Stimulated activated CD4-positive, alpha-beta T cell treated with anti-CD3 and anti-CD28 coated beads, Interleukin-2, amount 100 ng/mL, for 24 hours (primary cell): ENCODE measurements around the gene KCNT1.

Source experiments
- DNase-seq, 2 donors: peaks; one replicate each; pipeline ENCODE4 v3.0.0-alpha.2; 2020

Gene KCNT1

DNA sequence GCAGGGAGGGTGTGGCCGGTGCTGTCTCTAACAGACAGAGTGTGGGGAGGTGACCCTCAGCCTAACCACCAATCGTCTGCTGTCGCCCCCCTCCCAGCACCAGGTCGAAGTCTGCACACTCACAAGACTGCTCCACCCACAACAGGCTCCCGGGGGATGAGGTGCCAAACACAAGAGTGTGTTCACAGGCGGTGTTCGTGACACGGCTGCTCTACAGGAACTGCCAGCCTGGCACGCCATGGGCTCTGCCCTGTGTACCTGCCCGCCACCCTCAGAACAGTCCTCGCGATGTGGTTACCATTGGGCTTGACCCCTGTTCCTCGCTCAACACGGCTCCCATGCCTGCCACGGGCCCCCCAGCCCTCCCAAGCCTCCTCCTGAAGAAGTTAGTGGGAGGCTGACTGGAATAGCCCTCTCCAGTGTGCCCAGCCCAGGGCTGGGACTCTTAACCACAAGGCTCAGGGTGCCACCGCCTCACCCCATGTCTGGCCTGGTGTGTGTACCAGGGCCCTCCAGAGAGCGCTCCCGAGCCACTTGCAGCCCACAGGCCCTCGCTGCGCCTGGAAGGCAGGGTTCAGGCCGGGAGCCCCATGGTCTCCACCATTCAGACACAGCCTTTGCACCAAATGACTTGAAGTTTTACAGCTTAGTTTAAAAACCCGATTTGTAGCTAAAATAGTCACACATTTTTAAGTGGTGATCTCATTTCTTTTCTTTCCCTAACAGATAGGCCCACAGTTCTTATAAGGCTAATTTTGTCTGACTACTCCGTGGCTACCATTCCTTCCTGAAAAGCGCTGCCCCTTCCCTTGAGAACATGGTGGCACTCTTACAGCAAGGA, 102.8 kb downstream of the KCNT1 start:
- no peak for DNase-seq

DNA sequence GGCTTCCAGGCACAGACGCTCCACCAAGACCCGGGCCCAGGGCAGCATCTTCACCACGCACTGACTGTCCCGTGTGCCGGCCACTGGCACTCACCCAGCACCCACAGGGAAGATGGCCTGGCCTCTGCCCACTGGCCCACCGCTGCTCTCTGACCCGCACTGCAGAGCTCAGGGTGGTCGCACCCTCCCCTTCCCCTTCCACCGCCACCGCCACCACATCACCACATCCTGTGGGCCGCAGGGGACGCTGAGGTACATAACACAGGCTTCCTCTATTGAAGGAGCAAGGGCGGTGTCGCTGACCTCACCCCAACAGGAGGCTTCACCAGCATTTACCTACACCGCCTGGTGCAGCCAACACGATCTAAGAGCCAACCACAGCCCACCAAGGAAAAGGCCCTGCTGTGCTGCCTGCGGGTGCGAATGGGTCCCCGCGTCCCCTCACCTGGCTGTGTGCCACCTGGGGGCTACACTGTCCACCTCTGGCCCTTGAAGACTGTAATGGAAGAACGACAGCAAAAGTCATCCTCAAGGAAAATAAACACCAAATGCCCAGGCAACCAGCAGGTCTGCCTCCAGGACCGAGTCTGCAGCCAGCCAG, 103.5 kb downstream of the KCNT1 start:
- no peak for DNase-seq

DNA sequence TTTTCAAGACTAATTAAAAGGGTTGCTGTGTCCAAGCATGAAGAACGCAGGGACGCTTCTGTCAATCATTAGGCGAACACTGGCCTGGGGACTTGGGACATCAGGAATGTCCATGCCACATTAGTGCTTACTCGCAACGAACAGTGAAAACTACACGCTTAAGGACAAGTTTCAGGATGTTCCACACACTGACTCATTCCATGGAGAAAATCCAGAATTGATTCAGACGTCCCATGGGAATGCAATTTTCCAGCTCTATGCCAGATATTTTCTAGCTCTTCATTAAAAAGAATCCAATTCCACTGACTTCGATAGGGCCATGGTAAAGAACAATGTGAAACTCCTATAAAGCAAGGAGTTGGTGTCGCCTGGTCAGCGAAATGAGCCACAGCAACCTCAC, 107.2 kb downstream of the KCNT1 start:
- DNase-seq = no peak

DNA sequence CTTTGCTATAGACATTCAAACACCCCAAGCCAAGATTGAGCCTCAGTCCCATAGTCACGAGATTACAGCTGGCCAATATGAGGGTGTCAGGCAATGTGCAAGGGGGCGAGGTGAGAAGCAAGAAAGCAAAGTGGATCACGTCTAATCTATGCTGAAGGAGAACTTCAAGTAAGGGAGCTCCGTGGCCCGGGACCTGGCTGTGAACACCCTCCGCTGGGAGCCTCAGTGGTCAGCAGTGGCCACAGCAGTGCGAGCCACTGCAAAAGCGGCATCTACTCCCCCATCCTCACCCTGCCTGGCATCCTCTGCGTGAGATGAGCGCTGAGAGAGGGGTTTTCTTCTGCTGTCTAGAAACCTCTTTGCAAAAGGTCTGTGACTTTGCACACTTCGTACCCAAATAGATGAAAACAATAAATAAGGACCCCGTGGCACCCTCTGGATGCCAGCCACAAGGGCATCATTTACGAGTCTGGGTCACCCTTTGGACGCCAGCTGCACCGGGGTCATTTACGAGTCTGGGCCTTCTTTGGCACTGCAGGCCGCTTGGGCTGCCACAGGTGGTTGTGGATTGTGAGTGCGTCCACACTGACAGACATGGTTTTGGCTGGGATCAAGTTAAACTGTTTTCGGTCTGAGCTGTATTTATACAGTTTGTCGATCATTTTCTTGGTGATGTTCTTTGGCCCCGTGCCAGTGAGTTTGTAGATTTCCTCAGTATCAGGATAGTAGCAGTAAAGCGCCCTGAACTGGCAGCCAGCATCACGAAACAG, 109.0 kb downstream of the KCNT1 start:
- no peak for DNase-seq

DNA sequence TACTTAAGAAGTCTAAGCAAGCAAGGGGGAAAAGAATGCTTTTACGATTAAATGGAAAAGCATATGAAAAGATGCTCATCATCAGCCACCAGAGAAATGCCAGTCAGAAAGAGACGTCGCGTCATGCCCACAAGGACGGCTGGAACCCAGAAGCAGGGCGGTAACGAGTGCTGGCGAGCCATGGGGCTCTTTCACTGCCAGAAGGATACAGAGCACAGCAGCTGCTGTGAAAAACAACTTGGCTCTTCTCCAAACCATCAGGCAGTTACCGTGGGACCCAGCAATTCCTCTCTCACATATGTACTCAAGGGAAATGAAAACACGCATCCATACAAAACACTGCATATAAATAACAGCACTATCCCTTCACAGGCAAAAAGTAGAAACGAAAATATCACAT, 109.8 kb downstream of the KCNT1 start:
- no peak for DNase-seq

DNA sequence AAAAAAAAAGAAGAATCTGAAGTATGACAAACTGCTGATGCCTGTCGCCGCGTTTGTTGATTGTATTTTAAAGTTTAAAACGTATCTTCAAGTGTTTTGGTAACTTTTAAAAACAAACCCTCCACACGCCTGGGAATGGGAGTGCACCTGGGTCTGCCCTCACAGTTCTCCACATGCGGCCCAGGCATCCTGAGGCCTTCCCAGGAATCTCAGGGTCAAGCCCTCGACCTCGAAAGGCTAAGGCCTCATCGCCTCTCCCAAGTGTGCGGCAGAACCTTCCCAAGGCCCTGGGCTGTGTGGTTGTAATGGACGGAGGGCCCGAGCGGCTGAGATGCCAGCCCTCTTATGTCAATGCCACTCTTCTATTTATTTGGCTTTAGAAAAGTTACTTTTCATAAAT, 111.0 kb downstream of the KCNT1 start:
- DNase-seq = no peak

DNA sequence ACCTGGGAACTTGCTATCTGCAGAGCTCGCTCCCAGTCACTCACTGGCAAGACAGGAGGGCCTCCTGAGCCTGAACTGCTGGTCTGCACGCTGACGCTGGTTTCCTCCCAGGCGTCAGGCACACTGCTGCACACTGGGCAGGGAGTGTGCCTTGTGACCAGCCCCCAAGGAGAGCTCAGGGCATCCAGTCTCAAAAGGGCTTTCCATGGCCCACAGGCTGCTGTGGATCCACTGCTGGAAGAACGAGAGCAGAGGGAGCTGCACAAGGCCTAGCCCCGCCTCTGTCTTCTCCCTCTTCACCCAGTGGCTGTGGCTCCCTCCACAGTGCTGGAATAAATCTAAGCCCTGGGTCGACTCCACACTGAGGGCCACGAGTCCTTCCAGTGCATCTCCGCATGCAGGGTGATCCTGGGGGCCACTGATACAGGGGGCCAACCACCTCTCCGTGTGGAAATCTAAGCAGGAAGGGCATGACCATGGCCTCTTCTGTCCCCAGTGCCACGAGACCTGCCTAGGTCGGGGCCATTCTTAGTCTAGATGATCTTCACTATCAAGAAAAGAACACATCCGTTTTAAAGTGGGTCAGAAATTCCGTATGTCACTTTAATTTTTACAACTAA, 111.8 kb downstream of the KCNT1 start:
- no peak for DNase-seq

DNA sequence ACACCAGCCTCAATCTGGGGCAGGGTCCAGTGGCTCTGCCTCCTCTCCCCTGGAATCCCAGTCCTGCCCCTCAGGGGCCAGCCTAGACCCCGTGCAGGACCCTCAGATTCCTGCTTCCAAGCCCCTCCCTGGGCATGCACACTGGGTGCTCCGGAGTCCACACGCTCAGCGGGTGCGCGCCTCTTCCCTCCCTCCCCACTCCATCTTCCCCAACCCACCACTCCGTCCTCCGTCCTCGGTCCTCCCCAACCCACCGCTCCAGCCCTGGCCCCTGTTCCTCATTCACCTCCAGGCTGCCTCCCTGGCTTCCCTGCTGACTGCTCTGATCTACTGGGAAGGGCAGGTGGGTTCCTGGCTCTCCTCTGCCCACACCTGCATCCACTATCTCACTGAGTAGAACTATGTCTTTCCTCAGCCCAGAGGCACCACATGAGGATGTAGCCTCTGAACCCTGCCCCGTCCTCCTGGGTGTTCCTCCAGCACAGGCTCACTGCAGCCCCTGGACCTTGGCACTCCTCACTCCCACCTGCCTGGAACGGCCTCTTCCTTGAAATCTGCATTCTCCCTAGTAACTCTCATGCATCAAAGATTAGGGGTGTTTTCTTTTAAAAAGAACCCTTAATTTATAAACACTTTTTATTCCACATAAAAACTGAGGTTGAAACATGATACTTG, 112.6 kb downstream of the KCNT1 start:
- no peak for DNase-seq

DNA sequence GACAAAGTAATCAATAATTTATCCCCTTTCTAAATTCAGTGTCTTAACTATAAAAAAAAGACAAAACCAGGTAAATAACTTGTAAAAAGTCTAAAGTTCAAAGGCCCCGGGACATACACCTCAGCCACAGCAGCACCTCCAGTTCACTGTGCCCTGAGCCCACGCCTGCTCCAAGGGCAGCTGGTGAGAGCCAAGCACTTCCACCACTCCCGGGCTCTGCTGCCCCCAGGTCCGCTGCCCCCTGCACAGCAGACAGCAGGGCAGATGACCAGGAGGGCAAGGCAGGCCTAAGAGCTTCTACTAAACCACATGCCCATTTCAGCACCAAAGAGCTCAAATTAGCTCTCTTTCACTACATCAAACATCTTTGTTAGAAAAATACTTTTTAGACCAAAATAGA, 113.4 kb downstream of the KCNT1 start:
- no peak for DNase-seq

DNA sequence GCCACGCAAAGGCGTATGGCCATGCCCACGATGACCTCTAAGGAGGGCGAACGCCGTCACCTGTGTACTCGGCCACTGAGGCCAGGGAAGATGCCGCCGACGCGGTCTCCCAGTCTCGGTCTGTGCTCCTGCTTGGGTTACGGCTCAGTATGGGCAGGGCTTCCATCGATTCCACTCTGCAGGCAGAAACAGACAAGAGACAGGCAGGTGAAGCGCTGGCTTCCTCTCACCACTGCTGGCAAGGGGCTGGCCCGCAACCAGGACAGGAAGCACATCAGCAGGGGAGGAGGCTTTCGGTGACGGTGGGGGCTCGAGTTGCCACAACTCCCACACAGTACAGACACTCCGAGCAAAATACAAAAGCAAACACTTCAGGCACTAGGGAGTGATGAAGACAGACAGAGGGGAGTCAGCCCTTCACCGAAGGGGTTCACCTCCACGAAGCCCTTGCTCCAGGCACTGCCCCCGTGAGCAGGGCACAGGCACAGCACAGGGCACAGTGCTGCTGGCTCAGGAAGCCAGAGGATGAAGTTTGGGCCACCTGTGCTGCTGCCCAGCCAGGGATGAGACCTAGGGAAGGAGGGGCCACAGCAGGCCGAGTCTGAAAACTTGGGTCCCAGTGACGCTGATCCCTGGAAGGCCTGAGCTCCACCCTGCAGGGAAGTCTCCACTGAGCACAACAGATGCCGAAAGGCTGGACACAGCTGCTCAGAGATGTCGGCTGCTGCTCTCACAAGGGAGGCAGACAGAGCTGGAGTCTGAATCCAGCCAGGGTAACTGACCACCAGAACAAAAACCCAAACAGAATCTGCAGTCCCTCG, 114.1 kb downstream of the KCNT1 start:
- no peak for DNase-seq

DNA sequence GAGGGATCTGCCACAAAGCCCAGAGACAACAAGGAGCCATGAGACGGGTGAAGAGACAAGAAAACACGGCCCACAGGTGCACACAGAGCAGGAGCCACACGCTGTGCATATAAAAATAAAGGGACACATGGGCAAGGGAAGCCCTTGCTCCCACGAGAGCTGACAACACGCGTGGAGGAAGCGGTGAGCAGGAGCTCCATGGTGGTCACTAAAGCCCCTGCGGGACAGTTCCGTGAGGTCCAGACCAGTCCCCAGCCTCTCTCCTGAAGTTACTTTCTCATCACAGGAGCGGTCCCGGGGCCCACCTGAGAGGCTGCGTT, 114.6 kb downstream of the KCNT1 start:
- no peak for DNase-seq

DNA sequence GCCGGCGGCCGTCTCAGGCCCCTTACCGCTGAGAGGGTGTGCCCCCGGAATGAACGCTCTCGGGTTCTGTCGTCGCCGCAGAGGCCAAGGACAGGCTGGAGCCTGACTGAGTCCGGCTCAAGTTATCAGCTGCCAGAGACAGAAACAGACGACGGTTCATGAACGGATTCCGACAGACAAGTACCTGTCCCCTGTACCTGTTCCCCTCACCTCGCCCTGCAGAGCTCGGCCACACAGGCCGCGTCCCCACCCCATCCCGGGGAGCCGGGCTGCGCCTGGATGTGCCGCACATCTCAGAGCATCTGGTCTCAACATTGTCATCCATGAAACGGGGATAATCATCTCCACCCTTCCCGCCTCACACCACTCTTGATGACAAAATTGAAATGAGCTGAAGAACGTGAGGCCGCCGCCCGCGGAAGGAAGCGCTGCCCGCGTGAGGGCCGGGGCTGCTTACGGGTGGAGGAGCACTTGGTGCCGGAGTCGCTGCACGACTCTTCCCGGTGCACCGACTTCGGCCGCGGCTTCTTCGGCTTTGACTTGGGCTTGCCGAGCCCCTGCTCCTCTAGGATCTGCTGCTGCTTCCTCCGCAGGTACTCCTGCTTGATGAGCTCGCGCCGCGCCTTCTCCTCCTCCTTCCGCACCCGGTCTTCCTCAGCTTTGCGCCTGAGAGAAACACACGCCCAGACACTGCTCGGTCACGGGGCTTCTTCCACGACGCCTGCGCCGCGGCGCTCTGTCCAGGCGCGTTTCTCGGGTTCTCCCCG, 116.1 kb downstream of the KCNT1 start:
- DNase-seq = no peak

DNA sequence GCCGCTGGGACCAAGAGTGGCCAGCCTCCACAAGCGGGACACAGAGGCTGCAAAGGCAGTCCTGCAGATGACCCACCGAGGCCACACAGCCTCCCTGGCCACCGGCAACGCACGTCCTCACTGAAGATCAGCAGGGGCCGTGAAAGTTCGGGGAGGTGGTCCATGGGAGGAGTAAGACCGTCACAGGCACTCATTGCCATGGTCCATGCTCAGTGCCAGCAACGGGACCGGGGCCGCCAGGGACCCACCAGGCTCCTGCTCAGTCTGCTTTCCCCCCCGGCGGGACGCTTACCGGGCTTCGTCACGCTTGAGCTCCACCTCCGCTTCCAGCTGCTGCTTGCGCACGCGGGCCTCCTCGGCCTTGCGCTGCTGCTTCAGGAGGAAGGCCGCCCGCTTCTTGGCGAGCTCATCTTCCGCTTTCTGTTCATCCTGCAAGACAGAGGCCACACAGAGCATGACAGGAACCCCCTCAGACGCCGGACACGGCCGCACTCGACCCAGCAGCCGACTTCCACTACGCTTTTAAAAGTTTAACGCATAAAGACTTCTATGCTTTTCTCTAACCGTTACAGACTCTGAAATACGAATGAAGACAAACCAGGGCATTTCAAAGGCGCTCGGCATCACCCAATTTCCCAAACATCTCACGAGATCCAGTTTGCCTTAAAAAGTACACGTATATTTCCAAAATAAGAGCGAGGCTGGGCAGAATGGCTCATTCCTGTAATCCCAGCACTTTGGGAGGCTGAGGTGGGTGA, 116.9 kb downstream of the KCNT1 start:
- no peak for DNase-seq

DNA sequence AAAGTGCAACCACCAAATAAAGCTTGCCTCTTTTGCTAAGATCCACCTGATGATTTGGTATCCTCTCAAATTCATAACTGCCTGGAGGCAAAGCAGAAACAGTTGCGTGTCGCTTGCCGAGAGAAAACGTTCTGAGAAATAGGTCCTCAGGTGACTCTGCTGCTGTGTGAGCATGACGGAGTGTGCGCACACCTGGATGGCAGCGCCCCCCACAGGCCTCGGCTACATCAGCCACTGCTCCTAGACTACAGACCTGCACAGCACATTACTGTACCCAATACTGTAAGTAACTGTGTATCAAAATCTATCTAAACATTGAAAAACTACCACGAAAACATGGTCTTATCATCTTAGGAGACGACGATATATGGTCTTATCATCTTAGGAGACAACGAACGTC, 117.9 kb downstream of the KCNT1 start:
- DNase-seq = no peak

DNA sequence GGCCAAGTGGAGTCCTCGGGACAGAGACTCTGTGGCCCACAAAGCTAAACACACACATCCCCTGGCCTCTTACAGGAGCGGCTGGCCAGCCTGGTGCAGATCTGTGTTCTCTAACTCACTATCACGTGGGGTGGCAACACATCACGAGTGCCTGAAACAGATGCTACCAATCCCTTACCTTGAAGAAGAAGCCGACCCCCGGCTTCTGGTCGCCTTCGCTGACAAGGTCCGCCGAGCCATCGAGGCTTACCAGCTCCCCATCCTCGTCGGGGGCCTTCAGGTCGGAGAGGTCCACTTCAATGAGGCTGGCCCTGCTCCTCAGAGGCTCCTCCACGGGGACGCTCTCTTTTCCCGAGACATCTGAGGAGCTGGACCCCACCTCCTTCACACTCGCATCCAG, 118.7 kb downstream of the KCNT1 start:
- no peak for DNase-seq

DNA sequence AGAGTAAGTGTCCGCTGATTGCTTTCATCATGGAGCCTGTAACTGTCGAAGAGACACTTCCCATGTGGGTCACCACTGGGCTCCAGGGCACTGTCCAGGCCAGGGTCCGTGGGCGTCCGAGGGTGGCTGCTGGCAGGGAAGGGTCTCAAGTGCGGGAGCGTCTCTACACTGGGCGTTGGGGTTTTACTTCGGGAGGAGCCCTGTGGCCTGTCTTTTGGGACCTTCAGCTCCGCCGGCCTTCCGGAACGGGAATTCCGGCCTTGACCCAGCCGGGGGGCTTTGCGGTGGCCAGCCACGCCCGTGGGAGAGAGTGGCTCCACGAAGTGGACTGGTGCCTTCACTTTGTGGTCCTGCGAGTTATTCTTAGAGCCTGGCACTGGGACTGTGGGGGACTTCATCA, 119.1 kb downstream of the KCNT1 start:
- no peak for DNase-seq

DNA sequence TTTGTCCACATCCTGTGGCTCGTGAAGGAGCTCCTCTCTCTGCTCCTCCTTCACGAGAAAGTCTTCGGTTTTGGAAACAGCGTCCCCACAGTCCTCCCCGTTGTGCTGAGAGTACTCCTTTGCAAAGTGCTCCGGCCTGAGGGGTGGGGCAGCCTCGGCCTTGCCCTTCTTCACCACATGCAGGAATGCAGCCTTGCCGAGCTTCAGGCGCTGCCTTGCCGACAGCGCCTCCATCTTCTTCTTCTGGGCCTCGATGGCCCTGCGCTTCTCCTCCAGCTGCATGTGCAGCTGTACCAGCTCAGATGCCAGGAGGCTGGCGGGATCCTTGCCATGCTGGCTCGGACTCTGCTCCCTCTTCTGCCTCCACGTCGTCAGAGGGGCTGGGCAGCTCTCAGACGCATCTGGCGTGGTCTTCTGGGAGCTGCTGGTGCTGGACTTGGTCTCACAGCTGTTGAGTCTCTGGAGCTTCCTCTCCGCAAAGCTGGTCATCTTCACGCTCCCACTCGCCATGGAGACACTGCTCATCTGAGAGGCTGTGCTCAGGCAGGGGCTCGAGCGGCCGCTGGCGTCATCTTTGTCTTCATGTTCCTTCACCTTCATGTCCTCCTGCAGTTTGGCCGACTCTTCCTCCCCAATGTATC, 119.9 kb downstream of the KCNT1 start:
- no peak for DNase-seq

DNA sequence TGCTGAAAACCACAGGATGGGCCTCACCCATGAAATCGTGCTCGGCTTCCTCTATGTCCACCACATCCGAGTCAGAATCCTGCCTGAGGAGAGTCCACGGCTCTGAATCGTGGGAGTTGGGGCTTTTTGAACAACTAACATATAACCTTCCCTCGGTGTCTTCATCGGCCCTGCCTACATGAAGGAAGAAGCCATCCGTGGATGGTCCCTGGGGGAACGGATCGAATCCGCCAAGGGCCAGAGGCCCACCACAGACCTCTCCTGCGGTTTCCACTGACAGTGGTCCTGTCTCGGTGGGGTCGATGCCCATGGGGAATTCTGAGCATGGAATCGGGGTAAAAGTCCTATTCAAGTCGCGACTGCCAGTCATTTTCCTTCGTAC, 120.4 kb downstream of the KCNT1 start:
- DNase-seq = no peak

DNA sequence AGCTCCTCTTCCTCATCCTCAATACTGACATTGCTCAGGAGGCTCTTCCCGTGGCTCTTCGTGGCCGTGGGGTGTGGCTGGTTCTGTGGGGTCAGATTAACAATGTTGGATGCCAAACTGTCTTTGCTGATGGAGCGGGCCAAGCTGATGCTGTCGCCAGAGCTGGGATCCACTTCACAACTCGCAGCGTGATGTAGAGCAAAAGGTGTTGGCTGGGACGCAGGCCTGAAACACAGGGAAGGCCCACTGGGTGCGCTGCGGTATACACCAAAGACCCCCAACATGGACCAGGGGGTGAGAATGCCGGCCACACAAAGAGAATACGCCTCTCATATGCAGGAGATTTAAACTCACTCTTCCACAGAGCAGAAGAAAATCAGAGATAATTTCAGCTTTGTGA, 121.1 kb downstream of the KCNT1 start:
- no peak for DNase-seq
